Glutamatergic neuron (in vitro differentiated cells): Measurements from ENCODE around the gene SOX2. TPM values are rescaled to one million over a fixed set of nuclear protein-coding genes. Genes with fewer than 3 reads are reported as not detected.

Experiments used
- DNase-seq: peaks from one replicate; pipeline ENCODE4 v3.0.0; 2022
- H3K27ac Mint-ChIP-seq: one replicate; pipeline ENCODE4 v1.8.0; 2020; ENCODE audit warnings: mild to moderate bottlenecking, mixed read lengths, inconsistent platforms; ENCODE audit not compliant: unreplicated experiment
- H3K27me3 Mint-ChIP-seq: one replicate; pipeline ENCODE4 v1.8.0; 2020; ENCODE audit warnings: mild to moderate bottlenecking, moderate library complexity, mixed read lengths, inconsistent platforms; ENCODE audit not compliant: unreplicated experiment
- H3K36me3 Mint-ChIP-seq: one replicate; pipeline ENCODE4 v1.8.0; 2020; ENCODE audit warnings: mild to moderate bottlenecking, mixed read lengths, inconsistent platforms; ENCODE audit not compliant: unreplicated experiment
- H3K4me1 Mint-ChIP-seq: one replicate; pipeline ENCODE4 v1.8.0; 2020; ENCODE audit warnings: mild to moderate bottlenecking, low read depth, mixed read lengths, inconsistent platforms; ENCODE audit not compliant: unreplicated experiment
- H3K4me3 Mint-ChIP-seq: one replicate; pipeline ENCODE4 v1.8.0; 2020; ENCODE audit warnings: mild to moderate bottlenecking, mixed read lengths, inconsistent platforms; ENCODE audit not compliant: unreplicated experiment
- H3K9me3 Mint-ChIP-seq: one replicate; pipeline ENCODE4 v1.8.0; 2020; ENCODE audit warnings: mild to moderate bottlenecking, moderate library complexity, mixed read lengths, inconsistent platforms; ENCODE audit not compliant: unreplicated experiment
- CTCF ChIP-seq: fragments of 200-600 bp; sonication (generic); IDR thresholded peaks from one replicate; pipeline ENCODE4 v1.5.0; 2021; ENCODE audit not compliant: partially characterized antibody, unreplicated experiment
- total RNA-seq: library from RNA; stranded (reverse); fragmentation: NEBNext Ultra II Directional; extraction: Animal tissue kit (Norgen Biotek cat#: 25700); gene quantifications from one replicate; pipeline ENCODE4 v1.2.1, GENCODE V29; 2021; ENCODE audit not compliant: unreplicated experiment

The SOX2 gene
- total RNA-seq, 1 donor from 2014 or later = 23.5 TPM

GRCh38 chr3:181729341-181729869, 17.7 kb downstream of the SOX2 start:
- TF ChIP-seq CTCF = no peak
- peaks cover 19% of the 10 kb centered on the region for H3K4me1 Mint-ChIP-seq
- peaks cover under 1% of the 10 kb centered on the region for H3K36me3 Mint-ChIP-seq
- H3K4me3 Mint-ChIP-seq = no peak overlapping the region
- H3K9me3 Mint-ChIP-seq = peaks cover 6% of the 10 kb centered on the region
- H3K27ac Mint-ChIP-seq = no peak overlapping the region
- peaks cover 7% of the 10 kb centered on the region for H3K27me3 Mint-ChIP-seq
- no peak for DNase-seq

GRCh38 chr3:181730316-181730715, 18.6 kb downstream of the SOX2 start:
- Mint-ChIP-seq H3K27me3 (peaks cover 3% of the 10 kb centered on the region), H3K27ac (no peak overlapping the region), H3K36me3 (no peaks in the 10 kb centered on the region), H3K4me1 (peaks cover 18% of the 10 kb centered on the region), H3K4me3 (no peak overlapping the region), H3K9me3 (peaks cover 11% of the 10 kb centered on the region)
- no peak for TF ChIP-seq CTCF
- DNase-seq = no peak

GRCh38 chr3:181730934-181731333, 19.2 kb downstream of the SOX2 start:
- no peak for DNase-seq
- TF ChIP-seq CTCF = no peak
- H3K27me3 Mint-ChIP-seq = no peaks in the 10 kb centered on the region
- no peak overlapping the region for H3K4me3 Mint-ChIP-seq
- H3K4me1 Mint-ChIP-seq = peaks cover 15% of the 10 kb centered on the region
- H3K36me3 Mint-ChIP-seq = no peaks in the 10 kb centered on the region
- no peak overlapping the region for H3K27ac Mint-ChIP-seq
- peaks cover 9% of the 10 kb centered on the region for H3K9me3 Mint-ChIP-seq

- Mint-ChIP-seq H3K4me3 (no peak overlapping the region), H3K36me3 (no peaks in the 10 kb centered on the region), H3K9me3 (peaks cover 6% of the 10 kb centered on the region), H3K27me3 (no peaks in the 10 kb centered on the region), H3K27ac (no peak overlapping the region), H3K4me1 (peaks cover 8% of the 10 kb centered on the region)
- no peak for TF ChIP-seq CTCF
- no peak for DNase-seq
Measured at GRCh38 chr3:181735911-181736310, 24.2 kb downstream of the SOX2 start.

- Mint-ChIP-seq H3K9me3 (peaks cover 6% of the 10 kb centered on the region), H3K36me3 (no peaks in the 10 kb centered on the region), H3K27me3 (no peaks in the 10 kb centered on the region), H3K4me1 (peaks cover 8% of the 10 kb centered on the region), H3K27ac (no peak overlapping the region), H3K4me3 (no peak overlapping the region)
- no peak for TF ChIP-seq CTCF
- no peak for DNase-seq
Measured at GRCh38 chr3:181738551-181738950, 26.8 kb downstream of the SOX2 start.
